ENCODE results near the gene BACH2. TPM values are rescaled to one million over a fixed set of nuclear protein-coding genes. Genes with fewer than 3 reads are reported as not detected.

The BACH2 gene
- total RNA-seq, 1 donor, result under 0.01 TPM

DNA sequence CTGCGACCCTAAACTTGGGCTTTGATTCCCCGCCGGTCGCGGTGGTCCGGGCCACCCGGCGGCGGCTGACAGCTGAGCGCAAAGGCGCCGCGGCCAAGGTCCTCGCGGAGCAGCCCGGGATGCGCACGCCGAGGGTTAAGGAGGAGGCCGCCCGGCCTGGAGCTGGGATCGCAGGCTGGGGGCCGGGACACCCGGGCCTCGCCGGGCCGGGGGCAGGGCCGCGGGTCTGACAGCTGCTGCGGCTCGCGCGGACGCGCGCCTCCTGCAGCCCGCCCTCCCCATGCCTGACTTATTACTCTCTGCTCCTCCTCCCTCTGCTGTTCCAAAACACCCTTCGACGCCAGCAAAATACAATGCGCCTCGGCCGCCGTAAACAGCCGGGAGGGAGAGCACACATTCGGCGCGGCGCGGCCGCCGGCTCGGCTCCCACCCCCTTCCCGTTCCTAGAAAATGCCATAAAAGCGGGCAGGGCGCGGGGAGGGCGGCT lies 746 bp downstream of the BACH2 start:
- peak overlapping the region; percentile 60 for H3K4me3 ChIP-seq (ENCODE audit: low read depth, low read length)
- peak; percentile 60 for DNase-seq (ENCODE audit: low read depth)
- no peak for TF ChIP-seq CTCF (IDR thresholded peaks at IDR 0.05; ENCODE audit: insufficient read depth, low read depth, low read length)

DNA sequence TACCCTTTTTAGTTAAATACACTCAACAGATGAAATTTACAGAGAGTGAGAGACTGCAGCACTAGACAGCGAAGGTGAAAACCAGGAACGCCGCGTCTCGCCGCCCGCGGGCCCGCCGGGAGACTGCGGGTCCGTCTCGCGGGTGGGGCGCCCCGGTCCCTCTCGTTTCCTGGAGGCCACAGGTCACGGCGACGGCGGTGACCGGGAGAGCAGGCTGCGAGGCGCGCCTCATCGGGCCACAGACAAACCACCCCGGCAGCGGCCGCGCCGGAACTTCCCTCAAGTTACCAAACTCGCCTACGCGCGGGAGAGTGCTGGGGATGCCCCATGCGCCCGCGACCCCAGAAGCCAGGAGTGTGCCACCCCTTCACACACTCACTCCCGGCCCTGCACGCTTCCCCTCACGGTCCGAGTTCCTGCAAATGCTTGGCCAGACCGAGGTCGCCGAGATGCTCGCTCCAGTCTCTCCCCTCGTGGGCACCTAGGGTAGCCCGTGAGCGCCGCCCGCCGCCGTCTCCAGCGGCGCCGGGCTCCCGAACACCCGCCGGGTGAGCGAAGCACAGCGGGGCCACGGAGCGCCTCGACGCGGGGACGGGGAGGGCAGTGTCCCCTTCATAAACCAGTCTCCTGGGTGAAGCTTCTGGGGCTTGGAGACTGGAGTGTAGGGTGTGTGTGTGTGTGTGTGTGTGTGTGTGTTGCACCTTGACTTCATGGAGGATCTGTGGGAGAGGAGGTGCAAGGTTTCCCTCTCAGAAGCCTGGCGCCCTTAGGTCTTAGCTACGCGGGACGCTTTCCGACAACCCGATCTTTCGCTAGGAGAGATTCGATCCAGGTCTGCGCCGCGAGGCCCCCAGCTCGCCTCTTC lies 1.4 kb downstream of the BACH2 start:
- TF ChIP-seq CTCF (IDR thresholded peaks at IDR 0.05; ENCODE audit: insufficient read depth, low read depth, low read length), result no peak
- peak; percentile 31 for DNase-seq (ENCODE audit: low read depth)
- peak overlapping the region; percentile 60 for H3K4me3 ChIP-seq (ENCODE audit: low read depth, low read length)

- no peak for DNase-seq (ENCODE audit: low read depth)
Observed at GRCh38 chr6:90294614-90294988, 2.0 kb downstream of the BACH2 start.

DNA sequence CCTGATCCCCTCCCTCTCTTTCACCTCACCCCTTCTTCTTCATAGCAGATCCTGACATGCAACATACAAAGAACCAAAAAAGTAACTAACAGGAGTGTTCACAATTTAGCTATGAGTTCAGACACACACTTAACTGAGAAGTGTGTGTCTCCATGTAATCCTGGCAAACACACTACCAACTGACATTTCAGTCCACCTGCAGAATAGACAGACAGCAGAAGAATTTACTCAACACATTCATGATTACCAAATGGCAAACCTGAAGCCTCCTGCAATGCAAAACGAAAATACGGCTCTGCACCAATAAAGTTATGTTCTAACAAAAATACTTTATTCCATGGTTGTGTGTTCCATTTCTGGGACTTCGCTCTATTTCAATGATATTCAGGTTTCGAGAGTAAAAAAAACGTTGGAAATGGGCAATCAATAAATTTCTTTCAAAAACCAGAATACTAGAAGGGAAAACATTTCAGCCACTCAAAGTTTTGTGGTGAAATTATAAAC lies 2.6 kb downstream of the BACH2 start:
- no peak for TF ChIP-seq CTCF (IDR thresholded peaks at IDR 0.05; ENCODE audit: insufficient read depth, low read depth, low read length)
- no peak overlapping the region for H3K4me3 ChIP-seq (ENCODE audit: low read depth, low read length)

More at GRCh38 chr6:90294614-90294988, 2.0 kb downstream of the BACH2 start:
- no peak overlapping the region for H3K4me3 ChIP-seq (ENCODE audit: low read depth, low read length)
- TF ChIP-seq CTCF (IDR thresholded peaks at IDR 0.05; ENCODE audit: insufficient read depth, low read depth, low read length), result no peak

GRCh38 chr6:90293319-90293953 lies 3.2 kb downstream of the BACH2 start:
- DNase-seq (ENCODE audit: low read depth), result no peak
- TF ChIP-seq CTCF (IDR thresholded peaks at IDR 0.05; ENCODE audit: insufficient read depth, low read depth, low read length), result no peak

More for the DNA sequence above, 2.6 kb downstream of the BACH2 start:
- DNase-seq (ENCODE audit: low read depth), result no peak

GRCh38 chr6:90291565-90291964 lies 5.1 kb downstream of the BACH2 start:
- no peak for TF ChIP-seq CTCF (IDR thresholded peaks at IDR 0.05; ENCODE audit: insufficient read depth, low read depth, low read length)
- H3K4me3 ChIP-seq (ENCODE audit: low read depth, low read length), result no peak overlapping the region
- no peak for DNase-seq (ENCODE audit: low read depth)

More at GRCh38 chr6:90293319-90293953, 3.2 kb downstream of the BACH2 start:
- no peak overlapping the region for H3K4me3 ChIP-seq (ENCODE audit: low read depth, low read length)

All from fibroblast of villous mesenchyme (primary cell).